ENCODE measurements around the gene WDR55. TPM values are rescaled to one million over a fixed set of nuclear protein-coding genes. Genes with fewer than 3 reads are reported as not detected.
A peak's percentile ranks its signal among the peaks of the same experiment; 100 is the strongest.

The WDR55 gene
- total and polyA plus RNA-seq, 2 of the 13 experiments (the other 11 are each of a cell fraction or from before 2014, with no cell fraction given) = 17.7 to 18.2 TPM

DNA sequence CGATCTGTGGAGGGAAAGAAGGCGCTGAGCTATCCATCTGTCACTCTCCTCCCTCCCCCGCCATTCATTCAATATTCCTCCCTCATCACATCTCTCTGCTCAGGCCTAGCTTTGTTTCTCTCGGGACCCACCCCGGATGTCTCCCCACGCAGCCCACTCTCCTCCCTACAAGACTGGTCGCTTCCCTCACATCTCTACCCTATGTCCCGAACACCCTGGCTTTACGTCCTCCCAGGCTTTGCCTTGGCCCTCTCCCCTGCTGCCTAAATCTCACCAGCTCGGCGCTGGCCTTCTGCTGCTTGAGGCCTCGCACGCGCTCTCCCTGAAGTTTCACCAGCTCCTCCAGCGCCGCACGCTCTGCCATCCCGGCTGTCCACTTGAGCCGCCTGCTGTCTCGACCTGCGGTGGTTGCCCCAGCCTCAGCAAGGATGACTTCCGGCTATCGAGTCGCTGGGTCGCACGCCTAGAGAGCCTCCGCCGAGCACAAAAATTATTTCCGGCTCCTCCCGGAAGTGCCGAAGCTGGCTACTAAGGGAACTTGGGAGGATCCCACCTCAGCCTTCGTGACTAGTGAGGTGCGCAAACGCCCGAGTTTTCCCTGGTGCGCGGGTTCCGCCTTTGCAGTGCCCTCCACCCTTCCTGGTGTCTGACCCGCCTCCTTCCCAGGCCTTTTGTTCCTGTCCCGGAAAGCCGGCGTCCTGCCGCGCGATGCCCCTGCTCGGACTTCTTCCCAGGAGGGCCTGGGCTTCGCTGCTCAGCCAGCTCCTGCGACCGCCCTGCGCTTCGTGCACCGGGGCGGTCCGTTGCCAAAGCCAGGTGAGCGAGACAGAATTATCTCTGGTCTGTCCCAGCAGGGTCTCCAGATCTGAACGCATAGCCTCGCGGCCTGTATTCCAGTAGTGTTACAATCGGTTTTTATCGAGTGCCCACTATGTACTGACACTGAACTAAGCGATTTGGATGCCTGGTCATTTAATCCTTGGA is 26.5 kb downstream of the WDR55 start, which contains the start of the genes HARS1 and HARS2 (continued):
- no peak for TF ChIP-seq U2AF1 (optimal IDR thresholded peaks at IDR 0.05; ENCODE audit: low read depth, low read length)
- TF ChIP-seq, protein P1, sequence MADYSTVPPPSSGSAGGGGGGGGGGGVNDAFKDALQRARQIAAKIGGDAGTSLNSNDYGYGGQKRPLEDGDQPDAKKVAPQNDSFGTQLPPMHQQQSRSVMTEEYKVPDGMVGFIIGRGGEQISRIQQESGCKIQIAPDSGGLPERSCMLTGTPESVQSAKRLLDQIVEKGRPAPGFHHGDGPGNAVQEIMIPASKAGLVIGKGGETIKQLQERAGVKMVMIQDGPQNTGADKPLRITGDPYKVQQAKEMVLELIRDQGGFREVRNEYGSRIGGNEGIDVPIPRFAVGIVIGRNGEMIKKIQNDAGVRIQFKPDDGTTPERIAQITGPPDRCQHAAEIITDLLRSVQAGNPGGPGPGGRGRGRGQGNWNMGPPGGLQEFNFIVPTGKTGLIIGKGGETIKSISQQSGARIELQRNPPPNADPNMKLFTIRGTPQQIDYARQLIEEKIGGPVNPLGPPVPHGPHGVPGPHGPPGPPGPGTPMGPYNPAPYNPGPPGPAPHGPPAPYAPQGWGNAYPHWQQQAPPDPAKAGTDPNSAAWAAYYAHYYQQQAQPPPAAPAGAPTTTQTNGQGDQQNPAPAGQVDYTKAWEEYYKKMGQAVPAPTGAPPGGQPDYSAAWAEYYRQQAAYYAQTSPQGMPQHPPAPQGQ (CRISPR knock-in tag; IDR thresholded peaks at IDR 0.05; ENCODE audit: borderline replicate concordance) = no peak
- TF ChIP-seq, protein P2, sequence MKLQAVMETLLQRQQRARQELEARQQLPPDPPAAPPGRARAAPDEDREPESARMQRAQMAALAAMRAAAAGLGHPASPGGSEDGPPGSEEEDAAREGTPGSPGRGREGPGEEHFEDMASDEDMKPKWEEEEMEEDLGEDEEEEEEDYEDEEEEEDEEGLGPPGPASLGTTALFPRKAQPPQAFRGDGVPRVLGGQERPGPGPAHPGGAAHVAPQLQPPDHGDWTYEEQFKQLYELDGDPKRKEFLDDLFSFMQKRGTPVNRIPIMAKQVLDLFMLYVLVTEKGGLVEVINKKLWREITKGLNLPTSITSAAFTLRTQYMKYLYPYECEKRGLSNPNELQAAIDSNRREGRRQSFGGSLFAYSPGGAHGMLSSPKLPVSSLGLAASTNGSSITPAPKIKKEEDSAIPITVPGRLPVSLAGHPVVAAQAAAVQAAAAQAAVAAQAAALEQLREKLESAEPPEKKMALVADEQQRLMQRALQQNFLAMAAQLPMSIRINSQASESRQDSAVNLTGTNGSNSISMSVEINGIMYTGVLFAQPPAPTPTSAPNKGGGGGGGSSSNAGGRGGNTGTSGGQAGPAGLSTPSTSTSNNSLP (IDR thresholded peaks at IDR 0.05; ENCODE audit: low read depth, low read length) = peak; percentile 44; the same call in 1 of the 2 replicates
- TF ChIP-seq, protein P3, sequence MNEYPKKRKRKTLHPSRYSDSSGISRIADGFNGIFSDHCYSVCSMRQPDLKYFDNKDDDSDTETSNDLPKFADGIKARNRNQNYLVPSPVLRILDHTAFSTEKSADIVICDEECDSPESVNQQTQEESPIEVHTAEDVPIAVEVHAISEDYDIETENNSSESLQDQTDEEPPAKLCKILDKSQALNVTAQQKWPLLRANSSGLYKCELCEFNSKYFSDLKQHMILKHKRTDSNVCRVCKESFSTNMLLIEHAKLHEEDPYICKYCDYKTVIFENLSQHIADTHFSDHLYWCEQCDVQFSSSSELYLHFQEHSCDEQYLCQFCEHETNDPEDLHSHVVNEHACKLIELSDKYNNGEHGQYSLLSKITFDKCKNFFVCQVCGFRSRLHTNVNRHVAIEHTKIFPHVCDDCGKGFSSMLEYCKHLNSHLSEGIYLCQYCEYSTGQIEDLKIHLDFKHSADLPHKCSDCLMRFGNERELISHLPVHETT (CRISPR knock-in tag; conservative IDR thresholded peaks at IDR 0.05) = peak; percentile 70; the same call in 1 of the 2 replicates
- TF ChIP-seq, protein P4, sequence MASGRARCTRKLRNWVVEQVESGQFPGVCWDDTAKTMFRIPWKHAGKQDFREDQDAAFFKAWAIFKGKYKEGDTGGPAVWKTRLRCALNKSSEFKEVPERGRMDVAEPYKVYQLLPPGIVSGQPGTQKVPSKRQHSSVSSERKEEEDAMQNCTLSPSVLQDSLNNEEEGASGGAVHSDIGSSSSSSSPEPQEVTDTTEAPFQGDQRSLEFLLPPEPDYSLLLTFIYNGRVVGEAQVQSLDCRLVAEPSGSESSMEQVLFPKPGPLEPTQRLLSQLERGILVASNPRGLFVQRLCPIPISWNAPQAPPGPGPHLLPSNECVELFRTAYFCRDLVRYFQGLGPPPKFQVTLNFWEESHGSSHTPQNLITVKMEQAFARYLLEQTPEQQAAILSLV (CRISPR knock-in tag; IDR thresholded peaks at IDR 0.05; ENCODE audit: borderline replicate concordance) = peak; percentile 81; the same call in 1 of the 2 replicates
- TF ChIP-seq ZNF776 (CRISPR knock-in tag; IDR thresholded peaks at IDR 0.05) = peak; percentile 63; the same call in 1 of the 2 replicates
- peak; percentile 55 for TF ChIP-seq MIXL1 (CRISPR knock-in tag; IDR thresholded peaks at IDR 0.05)
- 0 out of 2 replicates have a peak, but pooled peaks have one; percentile 33 for TF ChIP-seq ZNF891 (CRISPR knock-in tag; IDR thresholded peaks at IDR 0.05)
- TF ChIP-seq, protein P5, sequence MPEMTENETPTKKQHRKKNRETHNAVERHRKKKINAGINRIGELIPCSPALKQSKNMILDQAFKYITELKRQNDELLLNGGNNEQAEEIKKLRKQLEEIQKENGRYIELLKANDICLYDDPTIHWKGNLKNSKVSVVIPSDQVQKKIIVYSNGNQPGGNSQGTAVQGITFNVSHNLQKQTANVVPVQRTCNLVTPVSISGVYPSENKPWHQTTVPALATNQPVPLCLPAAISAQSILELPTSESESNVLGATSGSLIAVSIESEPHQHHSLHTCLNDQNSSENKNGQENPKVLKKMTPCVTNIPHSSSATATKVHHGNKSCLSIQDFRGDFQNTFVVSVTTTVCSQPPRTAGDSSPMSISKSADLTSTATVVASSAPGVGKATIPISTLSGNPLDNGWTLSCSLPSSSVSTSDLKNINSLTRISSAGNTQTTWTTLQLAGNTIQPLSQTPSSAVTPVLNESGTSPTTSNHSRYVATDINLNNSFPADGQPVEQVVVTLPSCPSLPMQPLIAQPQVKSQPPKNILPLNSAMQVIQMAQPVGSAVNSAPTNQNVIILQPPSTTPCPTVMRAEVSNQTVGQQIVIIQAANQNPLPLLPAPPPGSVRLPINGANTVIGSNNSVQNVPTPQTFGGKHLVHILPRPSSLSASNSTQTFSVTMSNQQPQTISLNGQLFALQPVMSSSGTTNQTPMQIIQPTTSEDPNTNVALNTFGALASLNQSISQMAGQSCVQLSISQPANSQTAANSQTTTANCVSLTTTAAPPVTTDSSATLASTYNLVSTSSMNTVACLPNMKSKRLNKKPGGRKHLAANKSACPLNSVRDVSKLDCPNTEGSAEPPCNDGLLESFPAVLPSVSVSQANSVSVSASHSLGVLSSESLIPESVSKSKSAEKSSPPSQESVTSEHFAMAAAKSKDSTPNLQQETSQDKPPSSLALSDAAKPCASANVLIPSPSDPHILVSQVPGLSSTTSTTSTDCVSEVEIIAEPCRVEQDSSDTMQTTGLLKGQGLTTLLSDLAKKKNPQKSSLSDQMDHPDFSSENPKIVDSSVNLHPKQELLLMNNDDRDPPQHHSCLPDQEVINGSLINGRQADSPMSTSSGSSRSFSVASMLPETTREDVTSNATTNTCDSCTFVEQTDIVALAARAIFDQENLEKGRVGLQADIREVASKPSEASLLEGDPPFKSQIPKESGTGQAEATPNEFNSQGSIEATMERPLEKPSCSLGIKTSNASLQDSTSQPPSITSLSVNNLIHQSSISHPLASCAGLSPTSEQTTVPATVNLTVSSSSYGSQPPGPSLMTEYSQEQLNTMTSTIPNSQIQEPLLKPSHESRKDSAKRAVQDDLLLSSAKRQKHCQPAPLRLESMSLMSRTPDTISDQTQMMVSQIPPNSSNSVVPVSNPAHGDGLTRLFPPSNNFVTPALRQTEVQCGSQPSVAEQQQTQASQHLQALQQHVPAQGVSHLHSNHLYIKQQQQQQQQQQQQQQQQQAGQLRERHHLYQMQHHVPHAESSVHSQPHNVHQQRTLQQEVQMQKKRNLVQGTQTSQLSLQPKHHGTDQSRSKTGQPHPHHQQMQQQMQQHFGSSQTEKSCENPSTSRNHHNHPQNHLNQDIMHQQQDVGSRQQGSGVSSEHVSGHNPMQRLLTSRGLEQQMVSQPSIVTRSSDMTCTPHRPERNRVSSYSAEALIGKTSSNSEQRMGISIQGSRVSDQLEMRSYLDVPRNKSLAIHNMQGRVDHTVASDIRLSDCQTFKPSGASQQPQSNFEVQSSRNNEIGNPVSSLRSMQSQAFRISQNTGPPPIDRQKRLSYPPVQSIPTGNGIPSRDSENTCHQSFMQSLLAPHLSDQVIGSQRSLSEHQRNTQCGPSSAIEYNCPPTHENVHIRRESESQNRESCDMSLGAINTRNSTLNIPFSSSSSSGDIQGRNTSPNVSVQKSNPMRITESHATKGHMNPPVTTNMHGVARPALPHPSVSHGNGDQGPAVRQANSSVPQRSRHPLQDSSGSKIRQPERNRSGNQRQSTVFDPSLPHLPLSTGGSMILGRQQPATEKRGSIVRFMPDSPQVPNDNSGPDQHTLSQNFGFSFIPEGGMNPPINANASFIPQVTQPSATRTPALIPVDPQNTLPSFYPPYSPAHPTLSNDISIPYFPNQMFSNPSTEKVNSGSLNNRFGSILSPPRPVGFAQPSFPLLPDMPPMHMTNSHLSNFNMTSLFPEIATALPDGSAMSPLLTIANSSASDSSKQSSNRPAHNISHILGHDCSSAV (CRISPR knock-in tag; IDR thresholded peaks at IDR 0.05; ENCODE audit: borderline replicate concordance) = peak; percentile 86; the same call in 1 of the 2 replicates
- TF ChIP-seq GATAD2A (CRISPR knock-in tag; IDR thresholded peaks at IDR 0.05) = peak; percentile 69
- TF ChIP-seq RFX3 (CRISPR knock-in tag; IDR thresholded peaks at IDR 0.05) = no peak

All from HepG2 (cell line).